BJ (cell line): Measurements from ENCODE around the gene INPP1. TPM values are rescaled to one million over a fixed set of nuclear protein-coding genes. Genes with fewer than 3 reads are reported as not detected.
"Not testable (repeated sequence)": the region's sequence is repeated elsewhere in the genome, so short reads cannot be mapped to it uniquely, and the experiment has no call there.

ENCODE experiments used
- CTCF ChIA-PET: fragments of 350-600 bp; formaldehyde crosslinking; extraction: SDS; loops from one replicate; lab custom pipeline; 2021; ENCODE audit warnings: antibody characterized with exemption, inconsistent platforms; lab: Yijun Ruan, JAX
- POLR2A ChIA-PET: fragments of 300-600 bp; sonication (Branson Sonifier 250); formaldehyde crosslinking; extraction: SDS; loops from one replicate; lab custom pipeline; 2021; ENCODE audit warnings: antibody characterized with exemption; lab: Charles Lee
- DNase-seq: peaks from one replicate; pipeline ENCODE4 v3.0.0-alpha.2; 2011; ENCODE audit warnings: low read depth
- H3K27me3 ChIP-seq: 2 replicates; pipeline ENCODE4 v1.6.0; 2011; ENCODE audit warnings: low read length; ENCODE audit not compliant: control insufficient read depth, insufficient read depth
- H3K36me3 ChIP-seq: 2 replicates; pipeline ENCODE4 v1.5.1; 2011; ENCODE audit warnings: low read length; ENCODE audit not compliant: control insufficient read depth, insufficient read depth
- H3K4me3 ChIP-seq: 2 replicates; pipeline ENCODE4 v1.5.1; 2011; ENCODE audit warnings: low read depth, mild to moderate bottlenecking, control low read depth, low read length
- polyA plus RNA-seq: library from polyadenylated mRNA; depleted of rRNA; stranded (reverse); fragments of >200 nt; gene quantifications from 2 replicates; pipeline ENCODE4 v1.2.3, GENCODE V29; 2011
- TF ChIP-seq, protein P1 (sequence below): IDR thresholded peaks from 2 replicates; pipeline ENCODE4 v1.5.1; 2011; ENCODE audit warnings: low read depth, mild to moderate bottlenecking, control low read depth, inconsistent platforms, low read length, moderate library complexity; ENCODE audit not compliant: insufficient read depth

Gene INPP1
- polyA plus RNA-seq, 1 experiment: 6.5 TPM

DNA sequence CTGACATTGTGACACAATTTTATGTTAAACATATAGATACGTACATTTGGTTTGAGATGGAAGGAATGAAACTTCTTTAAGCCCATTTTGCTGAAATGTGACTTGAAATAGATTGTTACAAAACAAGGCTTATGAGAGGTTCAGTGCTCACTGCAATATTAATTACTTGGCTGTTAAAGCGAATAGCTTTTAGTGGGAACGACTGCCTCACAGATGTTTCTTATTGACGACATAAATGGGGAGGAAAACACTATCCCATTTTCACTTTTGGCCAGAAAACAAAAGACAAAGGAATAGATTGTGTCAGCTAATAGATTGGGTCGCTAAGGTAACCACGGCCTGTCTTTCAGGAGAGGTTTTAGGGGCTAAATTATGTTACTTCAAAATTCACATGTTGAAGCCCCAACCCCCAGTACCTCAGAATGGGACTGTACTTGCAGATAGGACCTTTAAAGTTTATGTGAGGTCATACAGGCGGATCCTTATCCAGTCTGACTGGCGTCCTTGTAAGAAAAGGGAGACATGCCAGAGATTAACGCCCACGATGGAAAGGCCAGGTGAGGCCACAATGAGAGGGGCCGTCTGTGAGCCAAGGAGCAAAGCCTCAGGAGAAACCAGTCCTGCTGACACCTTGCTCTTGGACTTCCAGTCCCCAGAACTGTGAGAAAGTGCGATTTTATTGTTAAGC lies 10.8 kb downstream of the INPP1 start:
- H3K4me3 ChIP-seq: no peak overlapping the region
- H3K36me3 ChIP-seq: no peaks in the 10 kb centered on the region
- ChIA-PET POLR2A (no interaction called here), CTCF (interaction anchor here (1.1 to 3.4 kb wide), 2 partner anchors 10 to 29 kb away, joined by 3 to 16 read pairs; partner anchors contain the start of gene INPP1)
- H3K27me3 ChIP-seq: no peaks in the 10 kb centered on the region
- TF ChIP-seq, protein P1, sequence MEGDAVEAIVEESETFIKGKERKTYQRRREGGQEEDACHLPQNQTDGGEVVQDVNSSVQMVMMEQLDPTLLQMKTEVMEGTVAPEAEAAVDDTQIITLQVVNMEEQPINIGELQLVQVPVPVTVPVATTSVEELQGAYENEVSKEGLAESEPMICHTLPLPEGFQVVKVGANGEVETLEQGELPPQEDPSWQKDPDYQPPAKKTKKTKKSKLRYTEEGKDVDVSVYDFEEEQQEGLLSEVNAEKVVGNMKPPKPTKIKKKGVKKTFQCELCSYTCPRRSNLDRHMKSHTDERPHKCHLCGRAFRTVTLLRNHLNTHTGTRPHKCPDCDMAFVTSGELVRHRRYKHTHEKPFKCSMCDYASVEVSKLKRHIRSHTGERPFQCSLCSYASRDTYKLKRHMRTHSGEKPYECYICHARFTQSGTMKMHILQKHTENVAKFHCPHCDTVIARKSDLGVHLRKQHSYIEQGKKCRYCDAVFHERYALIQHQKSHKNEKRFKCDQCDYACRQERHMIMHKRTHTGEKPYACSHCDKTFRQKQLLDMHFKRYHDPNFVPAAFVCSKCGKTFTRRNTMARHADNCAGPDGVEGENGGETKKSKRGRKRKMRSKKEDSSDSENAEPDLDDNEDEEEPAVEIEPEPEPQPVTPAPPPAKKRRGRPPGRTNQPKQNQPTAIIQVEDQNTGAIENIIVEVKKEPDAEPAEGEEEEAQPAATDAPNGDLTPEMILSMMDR: no peak
- no peak for DNase-seq

DNA sequence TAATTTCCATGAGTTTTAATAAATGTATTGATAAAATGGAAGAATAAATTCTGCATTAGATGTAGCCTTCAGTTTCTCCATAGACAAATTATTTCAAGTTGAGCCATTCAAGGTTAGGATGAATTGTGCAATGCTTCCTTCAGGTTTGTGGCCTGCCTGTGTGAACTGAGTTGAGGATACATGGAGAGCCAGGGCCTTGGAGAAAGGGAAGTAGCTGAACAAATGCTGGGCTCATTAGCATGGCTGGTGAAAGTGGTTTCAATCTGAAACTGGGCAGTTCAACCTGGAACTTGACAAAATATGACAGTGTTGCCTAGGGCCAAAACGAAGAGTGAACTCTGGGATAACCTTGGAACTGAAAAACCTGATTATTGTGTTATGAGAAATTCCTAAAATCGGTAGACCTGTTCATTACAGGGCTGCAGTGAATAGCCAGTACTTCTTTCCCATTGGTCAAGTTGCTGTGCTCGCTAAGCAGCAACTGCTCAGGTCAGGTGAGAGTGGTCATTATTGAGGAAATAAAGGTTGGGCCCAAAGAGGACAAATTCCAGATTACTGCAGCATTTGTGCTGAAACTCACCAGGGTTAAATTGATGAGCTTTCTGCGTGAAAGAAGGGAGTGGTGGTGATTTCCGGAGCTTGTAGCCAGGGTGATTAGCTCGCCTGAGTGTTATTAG lies 12.7 kb downstream of the INPP1 start:
- DNase-seq: no peak
- TF ChIP-seq, protein P1: no peak
- CTCF ChIA-PET: interaction anchor here (3.4 kb wide), 1 partner anchor 12 kb away, joined by 16 read pairs; the partner anchor contains the start of gene INPP1
- Histone ChIP-seq H3K4me3 (no peak overlapping the region), H3K36me3 (no peaks in the 10 kb centered on the region), H3K27me3 (no peaks in the 10 kb centered on the region)
- POLR2A ChIA-PET: interaction anchor here (0.6 kb wide), 1 partner anchor 233 kb away, joined by 3 read pairs; no protein-coding TSS in a partner anchor

DNA sequence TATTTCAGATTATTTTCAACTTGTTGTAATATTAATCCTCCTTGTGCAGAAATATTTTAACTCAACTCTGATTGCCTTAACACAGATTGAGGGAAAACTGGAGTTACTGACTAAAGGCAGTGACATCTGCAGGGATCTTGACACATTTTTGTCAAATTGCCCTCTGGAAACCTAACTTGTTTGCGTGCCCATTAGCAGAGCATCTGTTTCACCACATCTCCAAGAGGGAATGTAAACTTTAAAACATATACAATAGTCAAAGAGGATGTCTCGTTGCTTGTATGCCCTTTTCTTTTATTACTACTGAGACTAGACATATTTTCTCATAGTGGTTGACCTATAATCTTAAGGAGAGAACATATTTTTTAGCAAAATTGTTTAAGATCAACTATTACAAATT lies 14.2 kb downstream of the INPP1 start:
- ChIA-PET POLR2A (no interaction called here), CTCF (no interaction called here)
- Histone ChIP-seq H3K4me3 (no peak overlapping the region), H3K36me3 (no peaks in the 10 kb centered on the region; the same call in 1 of the 2 replicates), H3K27me3 (no peaks in the 10 kb centered on the region)
- DNase-seq: no peak
- TF ChIP-seq, protein P1: no peak

DNA sequence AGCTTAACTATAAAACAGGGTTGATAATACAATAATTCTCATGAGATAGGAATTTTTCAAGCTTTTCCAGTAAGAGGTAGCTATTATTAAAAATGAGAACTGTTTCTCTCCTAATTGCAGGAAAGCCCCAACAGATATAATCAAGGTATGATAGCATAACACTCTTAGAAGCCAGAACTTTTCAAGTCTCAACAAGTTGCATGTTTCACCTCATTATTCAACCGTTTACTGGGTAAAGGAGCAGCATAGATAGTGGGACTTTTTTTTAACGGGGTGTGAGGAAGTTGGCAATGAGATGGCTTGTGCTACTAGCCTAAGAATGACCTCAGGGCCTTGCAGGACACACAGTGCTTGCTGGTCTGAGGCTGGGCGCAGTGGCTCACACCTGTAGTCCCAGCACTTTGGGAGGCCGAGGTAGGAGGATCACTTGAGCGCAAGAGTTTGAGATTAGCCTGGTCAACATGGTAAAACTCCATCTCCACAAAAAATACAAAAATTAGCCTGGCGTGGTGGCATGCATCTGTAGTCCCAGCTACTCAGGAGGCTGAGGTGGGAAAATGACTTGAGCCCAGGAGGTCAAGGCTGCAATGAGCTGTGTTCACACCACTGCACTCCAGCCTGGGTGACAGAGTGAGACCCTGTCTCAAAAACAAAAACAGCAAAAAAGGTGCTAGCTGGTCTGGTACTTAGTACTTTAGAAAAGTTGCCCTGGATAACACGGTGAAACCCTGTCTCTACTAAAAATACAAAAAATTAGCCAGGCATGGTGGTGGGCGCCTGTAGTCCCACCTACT lies 15.5 kb downstream of the INPP1 start:
- H3K4me3 ChIP-seq, POLR2A ChIA-PET, DNase-seq, H3K27me3 ChIP-seq, H3K36me3 ChIP-seq: not testable (repeated sequence)
- CTCF ChIA-PET: interaction anchor here (1.8 kb wide), 1 partner anchor 9 kb away, joined by 4 read pairs; no protein-coding TSS in a partner anchor

DNA sequence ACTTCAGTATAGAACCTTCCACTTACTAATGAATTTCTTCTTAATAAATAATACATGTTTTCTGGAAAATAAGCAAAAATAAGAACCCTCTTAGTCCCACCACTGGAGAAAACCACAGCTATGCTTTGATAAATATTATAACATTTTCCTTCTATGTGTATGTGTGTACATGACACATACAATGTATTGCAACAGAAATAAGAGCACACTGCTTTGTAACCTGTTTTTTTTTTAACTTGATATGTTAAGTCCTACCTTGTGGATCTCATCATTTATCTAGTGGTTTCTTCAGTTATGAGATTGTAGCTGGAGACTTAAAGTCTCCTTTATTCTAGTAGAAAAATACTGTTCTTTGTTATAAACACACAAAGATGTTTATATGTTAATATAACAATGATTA lies 17.2 kb downstream of the INPP1 start:
- H3K27me3 ChIP-seq: no peaks in the 10 kb centered on the region
- H3K36me3 ChIP-seq: peaks cover 1% of the 10 kb centered on the region; the same call in 1 of the 2 replicates
- ChIA-PET CTCF (interaction anchor here (0.5 to 1.0 kb wide), 3 partner anchors 9 to 178 kb away, joined by 3 read pairs; no protein-coding TSS in a partner anchor), POLR2A (no interaction called here)
- TF ChIP-seq, protein P1: no peak
- H3K4me3 ChIP-seq: no peak overlapping the region
- DNase-seq: no peak
